ENCODE results near the gene MGME1.
A peak's percentile ranks its signal among the peaks of the same experiment; 100 is the strongest.

The MGME1 gene

DNA sequence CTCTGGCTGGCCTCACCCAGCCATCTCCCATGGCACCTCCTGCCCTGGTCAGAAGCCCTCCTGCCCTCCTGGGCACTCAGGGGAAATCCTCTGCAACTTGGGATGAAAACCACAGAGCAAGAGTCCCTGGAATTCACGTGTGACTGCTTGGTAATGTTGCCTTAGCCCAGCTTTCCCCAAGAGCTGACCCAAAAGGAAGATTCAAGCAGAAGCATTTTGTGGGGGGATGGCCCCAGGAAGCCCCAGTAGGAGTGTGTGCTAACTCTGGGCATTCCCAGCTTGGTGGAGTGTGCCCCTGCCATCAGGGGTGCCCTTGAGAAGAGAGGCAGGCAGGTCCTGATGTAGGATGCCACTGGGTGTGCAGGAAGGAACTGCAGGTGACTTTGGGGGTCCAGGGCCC, 35.7 kb upstream of the MGME1 start:
- WGBS (ENCODE audit: insufficient coverage, insufficient read length) = no CpG with 5 or more reads among the region's 1 CpG
- no peak for DNase-seq (ENCODE audit: low read depth, low spot score)
- H3K36me3 ChIP-seq (ENCODE audit: control insufficient read depth, insufficient read depth, low read length) = no peaks in the 10 kb centered on the region
- no peaks in the 10 kb centered on the region for H3K9me3 ChIP-seq (ENCODE audit: control insufficient read depth, insufficient read depth, low read length)
- no peak overlapping the region for H3K4me3 ChIP-seq (ENCODE audit: low read length)
- no peak overlapping the region for H3K27ac ChIP-seq (ENCODE audit: low read length)
- H3K4me1 ChIP-seq (ENCODE audit: control insufficient read depth, insufficient read depth, low read length) = peaks cover 11% of the 10 kb centered on the region
- H3K27me3 ChIP-seq (ENCODE audit: control insufficient read depth, insufficient read depth, low read length) = 0 out of 2 replicates have a peak, but pooled peaks cover 3% of the 10 kb centered on the region

DNA sequence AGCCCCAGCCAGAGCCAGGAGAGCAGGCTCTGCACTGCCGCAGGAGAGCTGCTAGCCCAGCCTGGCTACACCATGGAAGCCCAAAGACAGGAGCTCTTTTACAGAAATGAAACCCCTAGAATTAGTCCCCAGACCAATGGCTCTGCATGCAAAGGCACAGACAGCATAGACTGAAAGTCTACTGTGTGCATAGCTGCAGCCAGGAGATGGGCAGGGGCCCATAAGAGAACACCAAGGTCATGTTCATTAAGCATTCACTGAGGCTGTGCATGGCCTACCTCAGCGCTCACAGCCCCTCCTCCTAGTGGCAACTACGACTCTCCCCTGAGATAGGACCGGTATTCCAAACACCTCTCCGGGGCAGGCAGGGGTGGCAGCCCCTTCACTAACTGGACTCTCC, 35.1 kb upstream of the MGME1 start:
- no peaks in the 10 kb centered on the region for H3K36me3 ChIP-seq (ENCODE audit: control insufficient read depth, insufficient read depth, low read length)
- DNase-seq (ENCODE audit: low read depth, low spot score) = no peak
- WGBS (ENCODE audit: insufficient coverage, insufficient read length) = no CpG with 5 or more reads among the region's 5 CpGs
- H3K9me3 ChIP-seq (ENCODE audit: control insufficient read depth, insufficient read depth, low read length) = no peaks in the 10 kb centered on the region
- peaks cover 13% of the 10 kb centered on the region for H3K4me1 ChIP-seq (ENCODE audit: control insufficient read depth, insufficient read depth, low read length)
- H3K27ac ChIP-seq (ENCODE audit: low read length) = no peak overlapping the region
- no peak overlapping the region for H3K4me3 ChIP-seq (ENCODE audit: low read length)
- H3K27me3 ChIP-seq (ENCODE audit: control insufficient read depth, insufficient read depth, low read length) = 0 out of 2 replicates have a peak, but pooled peaks cover 3% of the 10 kb centered on the region

DNA sequence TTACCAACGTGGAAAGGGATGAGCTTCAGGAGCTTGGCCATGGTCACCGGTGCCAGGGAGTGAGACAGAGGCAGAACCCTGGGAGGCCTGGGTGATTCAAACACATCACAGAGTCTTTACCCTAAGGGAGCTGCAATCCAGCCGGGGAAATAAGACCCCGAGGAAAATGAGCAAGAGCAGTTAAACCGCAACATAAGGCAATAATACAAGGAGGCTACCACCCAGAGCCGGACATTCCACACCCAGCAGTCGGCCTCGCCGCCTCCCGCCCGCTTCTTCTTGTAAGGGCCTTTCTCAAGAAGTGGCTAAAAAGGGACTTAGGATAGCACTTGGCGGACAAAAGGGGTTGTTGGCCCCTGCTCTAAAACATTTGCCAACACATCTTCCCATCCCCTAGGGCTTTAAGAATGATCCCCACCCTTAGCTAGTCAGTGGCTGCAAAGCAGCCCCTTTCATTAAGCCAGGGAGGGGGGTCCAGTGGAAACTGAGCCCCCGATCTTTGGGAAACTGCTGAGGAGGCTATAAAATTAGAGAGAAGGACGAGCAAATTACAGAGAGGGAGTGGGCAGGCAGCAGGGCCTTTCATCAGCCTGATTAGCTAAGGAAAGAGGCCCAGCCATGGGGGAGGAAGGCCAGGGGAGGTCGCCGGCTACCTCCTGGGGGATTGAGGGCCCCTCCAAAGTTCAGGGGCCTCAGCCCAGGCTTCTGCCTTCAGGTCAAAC, 34.5 kb upstream of the MGME1 start:
- Histone ChIP-seq H3K4me1 (ENCODE audit: control insufficient read depth, insufficient read depth, low read length) (peaks cover 16% of the 10 kb centered on the region), H3K9me3 (ENCODE audit: control insufficient read depth, insufficient read depth, low read length) (no peaks in the 10 kb centered on the region), H3K27ac (ENCODE audit: low read length) (no peak overlapping the region), H3K27me3 (ENCODE audit: control insufficient read depth, insufficient read depth, low read length) (0 out of 2 replicates have a peak, but pooled peaks cover 3% of the 10 kb centered on the region), H3K4me3 (ENCODE audit: low read length) (no peak overlapping the region), H3K36me3 (ENCODE audit: control insufficient read depth, insufficient read depth, low read length) (no peaks in the 10 kb centered on the region)
- DNase-seq (ENCODE audit: low read depth, low spot score) = no peak
- WGBS (ENCODE audit: insufficient coverage, insufficient read length) = no CpG with 5 or more reads among the region's 16 CpGs

DNA sequence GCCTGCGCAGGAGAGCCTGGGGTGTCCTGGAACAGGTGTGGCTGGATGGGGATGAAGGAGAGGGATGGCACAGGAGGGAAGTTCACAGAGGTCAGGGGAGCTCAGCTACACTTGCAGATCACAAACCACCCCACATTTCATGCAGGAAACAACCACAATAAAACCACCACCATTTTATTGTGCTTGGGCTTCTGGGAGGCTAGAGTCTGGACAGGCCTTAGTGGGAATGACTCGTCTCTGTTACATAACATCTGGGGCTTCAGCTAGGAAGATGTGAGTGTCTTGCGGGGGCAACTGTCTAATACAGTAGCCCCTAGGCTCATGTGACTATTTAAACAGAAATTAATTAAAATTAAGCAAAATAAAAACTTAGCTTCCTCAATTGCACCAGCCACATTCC, 33.6 kb upstream of the MGME1 start:
- Histone ChIP-seq H3K4me3 (ENCODE audit: low read length) (no peak overlapping the region), H3K27ac (ENCODE audit: low read length) (no peak overlapping the region), H3K36me3 (ENCODE audit: control insufficient read depth, insufficient read depth, low read length) (no peaks in the 10 kb centered on the region), H3K27me3 (ENCODE audit: control insufficient read depth, insufficient read depth, low read length) (0 out of 2 replicates have a peak, but pooled peaks cover 3% of the 10 kb centered on the region), H3K4me1 (ENCODE audit: control insufficient read depth, insufficient read depth, low read length) (peaks cover 14% of the 10 kb centered on the region), H3K9me3 (ENCODE audit: control insufficient read depth, insufficient read depth, low read length) (no peaks in the 10 kb centered on the region)
- DNase-seq (ENCODE audit: low read depth, low spot score) = no peak
- no CpG with 5 or more reads among the region's 3 CpGs for WGBS (ENCODE audit: insufficient coverage, insufficient read length)

DNA sequence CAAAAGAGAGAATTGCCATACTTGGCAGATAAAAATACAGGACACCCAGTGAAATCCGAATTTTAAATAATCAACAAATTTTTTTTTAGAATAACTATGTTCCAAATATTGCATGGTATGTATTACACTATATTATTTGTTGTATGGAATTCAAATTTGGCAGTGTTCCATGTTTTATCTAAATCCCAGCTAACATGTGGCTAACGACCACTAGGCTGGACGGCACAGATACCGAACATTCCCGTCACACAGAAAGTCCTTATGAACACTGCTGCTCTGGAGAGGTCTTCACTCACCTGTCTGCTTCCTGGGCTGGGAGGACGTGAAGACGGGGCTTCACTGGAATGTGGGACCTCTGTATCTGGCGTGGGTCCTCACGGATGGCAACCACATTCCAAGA, 33.1 kb upstream of the MGME1 start:
- Histone ChIP-seq H3K4me3 (ENCODE audit: low read length) (no peak overlapping the region), H3K27me3 (ENCODE audit: control insufficient read depth, insufficient read depth, low read length) (0 out of 2 replicates have a peak, but pooled peaks cover 3% of the 10 kb centered on the region), H3K9me3 (ENCODE audit: control insufficient read depth, insufficient read depth, low read length) (no peaks in the 10 kb centered on the region), H3K36me3 (ENCODE audit: control insufficient read depth, insufficient read depth, low read length) (no peaks in the 10 kb centered on the region), H3K27ac (ENCODE audit: low read length) (no peak overlapping the region), H3K4me1 (ENCODE audit: control insufficient read depth, insufficient read depth, low read length) (peaks cover 14% of the 10 kb centered on the region)
- DNase-seq (ENCODE audit: low read depth, low spot score) = no peak
- no CpG with 5 or more reads among the region's 9 CpGs for WGBS (ENCODE audit: insufficient coverage, insufficient read length)

DNA sequence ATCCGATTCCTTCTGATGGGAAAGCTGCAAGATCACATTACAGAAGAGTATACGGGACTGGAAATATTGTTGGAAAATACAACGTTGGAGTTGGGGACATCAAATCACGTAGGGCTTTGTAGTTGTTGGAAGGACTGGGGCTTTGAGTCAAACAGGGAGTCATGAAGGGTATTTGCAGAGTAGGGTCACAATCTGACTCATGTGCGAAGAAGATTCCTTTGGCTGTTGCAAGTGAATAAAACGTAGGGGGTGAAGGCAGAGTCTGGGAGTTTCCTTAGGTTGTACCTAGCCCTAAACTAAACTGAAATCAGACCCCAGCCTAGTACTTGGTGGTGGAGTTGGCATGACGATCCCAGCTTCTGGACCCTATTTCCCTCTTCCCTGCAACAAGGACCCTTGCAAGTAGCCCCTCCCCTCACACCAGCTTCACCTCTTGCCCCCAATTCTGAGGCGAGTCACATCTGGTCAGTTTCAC, 32.5 kb upstream of the MGME1 start:
- no peak for DNase-seq (ENCODE audit: low read depth, low spot score)
- H3K27me3 ChIP-seq (ENCODE audit: control insufficient read depth, insufficient read depth, low read length) = 0 out of 2 replicates have a peak, but pooled peaks cover 3% of the 10 kb centered on the region
- H3K9me3 ChIP-seq (ENCODE audit: control insufficient read depth, insufficient read depth, low read length) = no peaks in the 10 kb centered on the region
- no CpG with 5 or more reads among the region's 8 CpGs for WGBS (ENCODE audit: insufficient coverage, insufficient read length)
- no peak overlapping the region for H3K27ac ChIP-seq (ENCODE audit: low read length)
- H3K4me1 ChIP-seq (ENCODE audit: control insufficient read depth, insufficient read depth, low read length) = peaks cover 14% of the 10 kb centered on the region
- no peak overlapping the region for H3K4me3 ChIP-seq (ENCODE audit: low read length)
- H3K36me3 ChIP-seq (ENCODE audit: control insufficient read depth, insufficient read depth, low read length) = no peaks in the 10 kb centered on the region

DNA sequence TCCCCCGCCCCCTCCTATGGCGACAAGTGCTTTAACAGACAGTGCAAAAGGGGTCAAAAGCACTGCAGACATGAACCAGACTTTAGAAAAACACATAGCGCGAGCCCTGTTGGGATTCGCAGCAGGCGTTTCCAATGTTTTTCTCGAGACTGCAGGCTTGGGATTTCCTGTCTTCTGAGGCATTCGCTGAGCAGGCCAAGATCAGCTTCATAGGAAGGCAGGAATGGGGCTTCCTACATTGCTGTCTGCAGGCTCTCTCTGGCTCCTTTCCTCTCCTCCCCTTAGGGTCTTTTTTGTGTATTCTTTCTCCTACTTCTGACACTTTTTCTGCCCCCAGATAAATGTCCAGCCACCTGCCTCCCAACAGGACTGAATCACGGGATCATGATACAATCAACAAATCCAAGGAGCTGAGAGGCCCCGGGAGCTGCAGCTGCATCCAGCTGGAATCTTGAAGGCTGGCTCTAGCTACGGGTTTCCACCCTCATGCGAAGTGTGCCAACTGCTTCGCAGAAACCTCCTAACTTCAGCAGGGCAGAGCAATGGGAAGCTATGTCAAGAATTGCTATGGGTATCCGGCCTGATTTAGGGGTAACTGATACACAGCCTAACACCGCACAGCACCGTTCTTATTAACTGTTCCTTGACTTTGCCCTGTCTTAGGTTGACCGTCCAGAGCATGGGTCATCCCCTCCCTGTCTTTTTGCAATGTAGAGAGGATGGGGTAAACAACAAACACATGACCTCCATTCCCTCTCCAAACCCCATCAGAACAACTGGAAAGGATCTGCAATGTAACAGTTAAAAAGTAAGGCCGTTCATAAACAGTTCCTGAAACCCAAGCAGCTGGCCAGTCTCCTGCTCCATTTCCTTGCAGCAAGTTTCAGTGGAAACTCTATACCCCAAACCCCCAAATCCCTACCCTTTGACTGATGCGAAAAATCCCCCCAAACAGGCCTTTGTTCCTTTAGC, 31.8 kb upstream of the MGME1 start:
- WGBS (ENCODE audit: insufficient coverage, insufficient read length) = no CpG with 5 or more reads among the region's 19 CpGs
- H3K4me1 ChIP-seq (ENCODE audit: control insufficient read depth, insufficient read depth, low read length) = peaks cover 14% of the 10 kb centered on the region
- H3K27me3 ChIP-seq (ENCODE audit: control insufficient read depth, insufficient read depth, low read length) = 0 out of 2 replicates have a peak, but pooled peaks cover 3% of the 10 kb centered on the region
- H3K4me3 ChIP-seq (ENCODE audit: low read length) = no peak overlapping the region
- H3K27ac ChIP-seq (ENCODE audit: low read length) = no peak overlapping the region
- no peaks in the 10 kb centered on the region for H3K9me3 ChIP-seq (ENCODE audit: control insufficient read depth, insufficient read depth, low read length)
- no peak for DNase-seq (ENCODE audit: low read depth, low spot score)
- no peaks in the 10 kb centered on the region for H3K36me3 ChIP-seq (ENCODE audit: control insufficient read depth, insufficient read depth, low read length)

DNA sequence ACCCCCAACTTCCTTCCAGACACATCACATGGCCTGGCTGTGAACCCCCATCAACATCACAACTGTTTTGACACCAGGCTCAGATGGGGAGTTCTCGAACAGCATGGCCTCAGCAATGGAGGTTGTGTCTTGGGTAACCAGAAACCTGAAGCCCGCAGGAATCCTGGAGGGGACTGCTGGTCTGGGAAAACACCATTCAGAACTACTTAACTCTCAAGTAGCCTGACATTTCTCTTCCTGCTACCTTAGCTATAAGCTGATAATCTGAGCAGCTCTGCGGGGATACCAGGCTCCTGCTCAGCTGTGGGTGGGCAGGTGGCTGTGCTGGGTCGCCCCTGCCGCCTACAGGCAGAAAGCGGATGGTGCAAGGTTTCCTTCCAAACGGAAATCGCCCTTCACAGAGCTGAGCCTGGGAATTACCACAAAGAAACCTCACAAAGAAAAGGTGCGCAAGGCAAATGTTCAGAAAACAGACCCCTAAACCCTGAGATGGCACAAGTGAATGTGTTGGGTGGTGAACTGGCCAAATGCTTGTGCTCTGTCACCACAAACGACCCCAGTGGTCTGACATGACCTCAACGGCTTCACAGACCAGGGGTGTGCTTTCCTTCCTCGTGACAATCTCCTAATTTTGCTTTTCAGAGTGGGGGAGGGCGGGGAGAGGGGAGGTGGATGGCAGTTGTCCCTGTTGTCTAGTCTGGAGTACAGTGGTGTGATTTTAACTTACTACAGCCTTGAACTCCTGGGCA, 29.8 kb upstream of the MGME1 start:
- Histone ChIP-seq H3K36me3 (ENCODE audit: control insufficient read depth, insufficient read depth, low read length) (peaks cover 8% of the 10 kb centered on the region; the same call in 1 of the 2 replicates), H3K4me3 (ENCODE audit: low read length) (no peak overlapping the region), H3K4me1 (ENCODE audit: control insufficient read depth, insufficient read depth, low read length) (peaks cover 9% of the 10 kb centered on the region), H3K27me3 (ENCODE audit: control insufficient read depth, insufficient read depth, low read length) (0 out of 2 replicates have a peak, but pooled peaks cover 2% of the 10 kb centered on the region), H3K27ac (ENCODE audit: low read length) (no peak overlapping the region), H3K9me3 (ENCODE audit: control insufficient read depth, insufficient read depth, low read length) (no peaks in the 10 kb centered on the region)
- no CpG with 5 or more reads among the region's 13 CpGs for WGBS (ENCODE audit: insufficient coverage, insufficient read length)
- DNase-seq (ENCODE audit: low read depth, low spot score) = peak; percentile 78

DNA sequence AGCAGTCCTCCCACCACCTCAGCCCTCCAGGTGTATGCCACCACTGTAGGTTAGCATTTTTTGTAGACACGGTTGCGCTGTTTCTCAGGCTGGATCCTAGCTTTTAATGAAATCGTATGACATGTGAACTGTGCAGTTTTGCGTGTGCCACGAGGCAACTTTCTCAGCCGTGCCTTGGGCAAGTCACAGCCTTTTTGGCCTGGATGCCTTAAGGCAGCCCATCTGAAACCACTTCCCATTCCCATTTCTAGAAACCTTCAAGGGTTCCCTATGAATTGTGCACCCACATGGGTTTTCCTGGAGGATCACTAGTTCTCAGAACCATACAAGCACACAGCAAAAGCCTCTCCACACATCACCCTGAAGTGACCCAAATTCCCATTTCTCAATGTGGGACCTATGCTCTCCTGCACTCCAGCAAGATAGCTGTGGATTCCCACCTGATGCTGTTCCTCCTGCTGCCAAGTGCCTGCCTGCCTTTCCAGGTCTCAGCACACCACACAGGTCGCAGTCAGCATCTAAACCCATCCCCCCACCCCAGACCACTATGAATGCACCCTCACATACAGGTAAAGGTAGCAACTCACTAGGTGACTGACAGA, 29.1 kb upstream of the MGME1 start:
- no CpG with 5 or more reads among the region's 7 CpGs for WGBS (ENCODE audit: insufficient coverage, insufficient read length)
- Histone ChIP-seq H3K36me3 (ENCODE audit: control insufficient read depth, insufficient read depth, low read length) (peaks cover 8% of the 10 kb centered on the region; the same call in 1 of the 2 replicates), H3K27ac (ENCODE audit: low read length) (no peak overlapping the region), H3K9me3 (ENCODE audit: control insufficient read depth, insufficient read depth, low read length) (no peaks in the 10 kb centered on the region), H3K4me1 (ENCODE audit: control insufficient read depth, insufficient read depth, low read length) (peaks cover 8% of the 10 kb centered on the region), H3K27me3 (ENCODE audit: control insufficient read depth, insufficient read depth, low read length) (0 out of 2 replicates have a peak, but pooled peaks cover 2% of the 10 kb centered on the region), H3K4me3 (ENCODE audit: low read length) (no peak overlapping the region)
- DNase-seq (ENCODE audit: low read depth, low spot score) = no peak

Data from iPS DF 6.9 (cell line).